ENCODE measurements around the gene NTRK2.

GRCh38 chr9:85064811-85065371, 395.4 kb downstream of the NTRK2 start:
- TF ChIP-seq CTCF (IDR thresholded peaks at IDR 0.05) (no peak), ZFX (IDR thresholded peaks at IDR 0.05; ENCODE audit: borderline replicate concordance) (no peak)

Measured in 22Rv1 (cell line).